AG04450 (cell line): Measurements from ENCODE around the gene DENND1C. TPM values are rescaled to one million over a fixed set of nuclear protein-coding genes. Genes with fewer than 3 reads are reported as not detected.

Experiments used
- CTCF ChIA-PET: fragments of 300-600, 350-600 bp; formaldehyde crosslinking; extraction: SDS; loops from one replicate; lab custom pipeline; 2022; ENCODE audit warnings: antibody characterized with exemption, inconsistent platforms; lab: Charles Lee
- POLR2A ChIA-PET: fragments of 350-600 bp; formaldehyde crosslinking; extraction: SDS; loops from one replicate; lab custom pipeline; 2021; ENCODE audit warnings: antibody characterized with exemption, inconsistent platforms; lab: Yijun Ruan, JAX
- DNase-seq: peaks from one replicate; pipeline ENCODE4 v3.0.0-alpha.2; 2011; ENCODE audit warnings: low read depth, low spot score
- H3K27ac ChIP-seq: one replicate; pipeline ENCODE4 v1.5.1; 2012; ENCODE audit warnings: low read depth, low read length, control low read depth
- H3K27me3 ChIP-seq: one replicate; pipeline ENCODE4 v1.6.0; 2012; ENCODE audit warnings: low read length; ENCODE audit not compliant: control insufficient read depth, insufficient read depth
- H3K4me3 ChIP-seq: 2 replicates; pipeline ENCODE4 v1.5.1; 2011; ENCODE audit warnings: mild to moderate bottlenecking, low read depth, low read length, control low read depth
- H3K9me3 ChIP-seq: 2 replicates; pipeline ENCODE4 v1.5.1; 2012; ENCODE audit warnings: low read length; ENCODE audit not compliant: control insufficient read depth, insufficient read depth
- CTCF ChIP-seq: IDR thresholded peaks from 2 replicates; pipeline ENCODE4 v1.5.1; 2011; ENCODE audit warnings: low read depth, low read length, control low read depth, inconsistent platforms
- polyA plus RNA-seq: library from polyadenylated mRNA; depleted of rRNA; stranded (reverse); fragments of >200 nt; gene quantifications from 2 replicates; pipeline ENCODE4 v1.2.3, GENCODE V29; 2011

The DENND1C gene
- polyA plus RNA-seq, 1 experiment = not detected

DNA sequence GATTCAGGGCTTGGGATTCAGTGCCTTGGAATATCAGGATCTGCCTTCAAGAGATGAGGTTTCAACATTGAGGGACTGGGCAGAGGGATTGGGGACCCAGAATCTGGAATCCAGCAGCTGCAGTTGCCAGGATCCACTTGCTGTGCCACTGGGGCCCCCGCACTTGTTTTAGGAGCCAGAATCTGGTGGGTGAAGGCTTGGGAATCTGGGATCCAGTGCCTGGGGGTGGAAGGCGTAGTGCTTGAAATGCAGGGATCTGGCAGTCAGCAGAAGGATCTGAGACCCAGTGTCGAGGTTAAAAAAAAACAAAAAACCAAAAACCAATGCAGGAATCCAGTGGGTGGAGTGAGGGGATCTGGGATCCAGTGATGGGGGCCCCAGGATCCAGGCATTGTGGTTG is 40.7 kb downstream of the DENND1C start:
- H3K27me3 ChIP-seq = no peaks in the 10 kb centered on the region
- DNase-seq = no peak
- H3K27ac ChIP-seq = no peak overlapping the region
- no peak for TF ChIP-seq CTCF
- ChIA-PET POLR2A (no interaction called here), CTCF (no interaction called here)
- no peak overlapping the region for H3K4me3 ChIP-seq
- no peaks in the 10 kb centered on the region for H3K9me3 ChIP-seq

- TF ChIP-seq CTCF = no peak
- H3K4me3 ChIP-seq = no peak overlapping the region
- no peak for DNase-seq
- H3K27ac ChIP-seq = no peak overlapping the region
- POLR2A ChIA-PET = no interaction called here
- H3K9me3 ChIP-seq = no peaks in the 10 kb centered on the region
- no peaks in the 10 kb centered on the region for H3K27me3 ChIP-seq
- CTCF ChIA-PET = no interaction called here
These were observed 41.8 kb downstream of the DENND1C start for GRCh38 chr19:6439743-6440142.

- DNase-seq = no peak
- ChIA-PET CTCF (no interaction called here), POLR2A (no interaction called here)
- no peak for TF ChIP-seq CTCF
- Histone ChIP-seq H3K4me3 (no peak within 1 kb of the TSS), H3K9me3 (no peaks in the 10 kb centered on the region), H3K27me3 (peaks cover 3% of the 10 kb centered on the region), H3K27ac (no peak within 1 kb of the TSS)
These were observed 47.9 kb downstream of the DENND1C start, which contains the start of gene SLC25A41 for GRCh38 chr19:6433663-6434062. TSS of gene SLC25A41 (minus strand) at chr19:6433763. CDS start at chr19:6433693, 70 bp downstream.

GRCh38 chr19:6433165-6433564 is 48.4 kb downstream of the DENND1C start:
- POLR2A ChIA-PET = no interaction called here
- DNase-seq = no peak
- CTCF ChIA-PET = no interaction called here
- Histone ChIP-seq H3K27me3 (peaks cover 3% of the 10 kb centered on the region), H3K4me3 (no peak overlapping the region), H3K27ac (no peak overlapping the region), H3K9me3 (no peaks in the 10 kb centered on the region)
- no peak for TF ChIP-seq CTCF

- POLR2A ChIA-PET = no interaction called here
- Histone ChIP-seq H3K9me3 (no peaks in the 10 kb centered on the region), H3K27me3 (peaks cover 3% of the 10 kb centered on the region), H3K4me3 (no peak overlapping the region), H3K27ac (no peak overlapping the region)
- no peak for TF ChIP-seq CTCF
- no peak for DNase-seq
- CTCF ChIA-PET = interaction anchor here (1.2 kb wide), 1 partner anchor 431 kb away, joined by 4 read pairs; no protein-coding TSS in a partner anchor
These were observed 49.7 kb downstream of the DENND1C start for GRCh38 chr19:6431891-6432290.
